HG02610 (cell line): ENCODE measurements around the gene EGFR.

ENCODE experiments used
- ATAC-seq: cut with Tn5 transposase; IDR thresholded peaks from one replicate; pipeline ENCODE4 v1.9.1; 2021; ENCODE audit warnings: mild to moderate bottlenecking, moderate library complexity; ENCODE audit not compliant: unreplicated experiment

Gene EGFR

GRCh38 chr7:55060636-55061022 is 41.8 kb downstream of the EGFR start:
- no peak for ATAC-seq

- ATAC-seq, result no peak
These were observed 43.1 kb downstream of the EGFR start for GRCh38 chr7:55061726-55062499.

GRCh38 chr7:55063061-55063460 is 44.2 kb downstream of the EGFR start:
- ATAC-seq, result no peak

- no peak for ATAC-seq
These were observed 44.8 kb downstream of the EGFR start for GRCh38 chr7:55063633-55064032.

DNA sequence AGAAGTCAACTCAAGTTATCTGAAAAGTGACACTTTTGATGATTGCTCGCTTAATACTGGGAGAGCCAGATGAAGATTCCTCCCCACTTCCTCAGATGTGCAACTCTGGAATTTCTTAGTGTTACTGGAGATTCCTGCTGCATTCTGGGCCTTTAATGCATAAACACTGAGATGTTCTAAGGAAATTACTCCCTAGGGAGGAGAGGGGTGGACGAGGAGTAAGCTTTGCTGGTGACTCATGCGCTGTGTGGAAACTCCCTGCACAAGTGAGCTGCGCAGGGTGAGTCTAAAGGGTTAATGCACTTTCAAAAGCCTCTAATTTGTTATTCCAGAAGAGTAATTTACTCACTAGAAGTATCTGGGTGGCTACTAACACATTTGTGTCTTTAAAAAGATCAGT is 46.3 kb downstream of the EGFR start:
- peak; percentile 77 for ATAC-seq

DNA sequence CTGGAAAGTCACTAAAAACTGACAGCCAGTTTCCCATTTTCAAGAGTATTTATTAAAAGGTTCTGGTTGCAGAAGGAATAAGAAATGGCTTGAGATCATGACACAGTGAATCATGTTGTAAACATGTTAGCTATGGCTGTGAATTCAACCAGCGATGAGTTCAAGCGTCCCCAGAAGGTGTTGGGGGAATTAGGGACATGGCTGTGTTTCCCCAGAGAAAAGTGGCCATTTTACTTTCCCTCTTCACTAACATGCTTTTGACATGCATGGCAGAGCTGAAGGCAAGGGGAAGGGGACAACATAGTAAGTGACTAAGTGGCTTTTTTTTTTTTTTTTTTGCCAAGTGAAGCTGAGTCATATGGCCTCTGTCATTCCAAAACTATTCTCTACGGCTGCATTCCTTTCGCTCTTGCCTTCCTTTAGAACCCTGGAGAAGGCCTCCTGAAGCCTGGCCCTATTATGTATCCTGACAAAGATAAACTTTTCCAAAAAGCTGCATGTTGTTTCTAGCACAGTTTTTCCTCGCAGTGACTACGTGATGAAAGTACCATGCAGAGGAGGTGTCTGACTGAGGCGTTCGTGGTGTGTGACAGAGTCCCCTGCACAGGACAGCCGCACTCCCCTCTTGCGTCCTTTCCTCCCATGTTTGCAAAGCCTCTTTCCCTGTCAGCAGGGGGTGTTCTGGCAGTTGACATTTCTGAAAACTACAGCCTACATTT is 46.9 kb downstream of the EGFR start:
- ATAC-seq, result peak; percentile 67

GRCh38 chr7:55066524-55066923 is 47.7 kb downstream of the EGFR start:
- ATAC-seq, result no peak

DNA sequence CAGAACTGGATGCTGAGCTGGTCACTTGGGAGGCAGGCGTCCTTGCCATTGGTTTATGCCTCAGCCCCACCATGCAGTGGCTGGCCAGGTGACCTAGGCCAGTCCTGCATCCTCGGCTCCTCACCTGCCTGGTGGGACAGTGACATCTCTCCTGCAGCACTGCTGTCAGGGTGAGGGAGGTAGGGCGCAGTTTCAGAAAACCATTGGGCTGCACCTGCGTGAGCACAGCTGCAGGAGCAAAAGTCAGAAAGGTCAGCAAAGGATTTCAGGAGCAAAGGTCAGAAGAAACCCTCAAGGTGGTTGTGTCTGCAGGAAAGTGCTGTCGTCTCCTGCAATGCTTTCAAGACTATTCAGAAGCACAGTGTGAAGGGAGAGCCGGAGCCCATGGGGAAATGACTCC is 48.1 kb downstream of the EGFR start:
- ATAC-seq, result no peak

DNA sequence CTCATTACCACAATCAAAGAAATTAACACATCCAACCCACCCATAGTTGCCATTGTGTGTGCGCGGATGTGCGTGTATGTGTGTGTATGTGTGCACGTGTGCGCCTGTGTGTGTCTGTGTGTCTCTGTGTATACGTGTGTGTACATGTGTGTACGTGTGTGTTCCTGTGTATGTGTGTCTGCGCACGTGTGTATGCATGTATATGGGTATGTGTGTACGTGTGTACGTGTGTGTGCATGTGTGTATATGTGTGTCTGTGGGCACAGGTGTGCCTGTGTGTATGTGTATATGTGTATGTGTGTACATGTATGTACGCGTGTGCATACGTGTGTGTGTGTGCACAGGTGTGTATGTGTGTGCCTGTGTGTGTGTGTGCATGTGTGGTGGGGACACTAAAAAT is 48.9 kb downstream of the EGFR start:
- ATAC-seq, result no peak

GRCh38 chr7:55069271-55069792 is 50.5 kb downstream of the EGFR start:
- no peak for ATAC-seq

DNA sequence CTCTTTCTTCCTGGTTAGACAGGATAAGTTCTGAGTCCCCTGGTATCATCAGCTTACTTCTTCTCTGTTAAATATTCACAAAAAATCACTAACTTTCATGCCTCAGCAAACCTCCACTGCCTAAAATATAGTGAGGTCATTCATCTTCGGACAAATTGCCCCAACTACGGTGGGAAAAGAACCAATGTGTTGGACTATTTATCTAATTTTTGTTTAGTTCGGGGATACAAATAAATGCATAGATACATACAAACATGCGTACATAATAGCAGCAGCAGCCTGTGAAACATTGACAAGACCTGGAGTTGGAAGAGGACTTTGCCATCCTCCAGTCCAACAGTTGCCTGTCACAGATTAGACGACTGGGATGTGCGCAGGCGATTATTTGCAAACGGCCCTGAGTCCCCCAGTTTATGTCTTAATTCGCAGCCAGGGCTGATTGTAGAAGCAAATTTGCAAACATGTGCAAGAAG is 51.5 kb downstream of the EGFR start:
- ATAC-seq, result no peak

DNA sequence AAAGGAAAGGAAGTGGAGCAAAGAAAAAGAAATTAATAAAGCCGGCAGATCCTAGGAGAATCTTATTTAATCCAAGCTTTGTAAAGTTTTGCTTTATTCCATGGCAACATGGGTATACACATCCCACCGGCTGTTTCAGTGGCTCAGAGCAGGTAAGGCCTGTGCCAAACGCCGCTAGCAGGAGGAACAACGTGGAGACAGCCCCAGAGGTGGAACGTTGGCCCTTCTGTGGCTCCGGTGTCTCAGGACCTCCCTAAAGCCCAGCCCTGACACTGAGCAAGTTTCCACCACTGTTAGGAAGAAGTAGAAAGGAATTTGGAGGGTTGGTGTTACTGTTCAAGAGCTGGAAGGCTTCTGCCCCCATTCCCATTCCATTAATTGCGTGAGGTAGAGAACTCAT is 52.0 kb downstream of the EGFR start:
- no peak for ATAC-seq

DNA sequence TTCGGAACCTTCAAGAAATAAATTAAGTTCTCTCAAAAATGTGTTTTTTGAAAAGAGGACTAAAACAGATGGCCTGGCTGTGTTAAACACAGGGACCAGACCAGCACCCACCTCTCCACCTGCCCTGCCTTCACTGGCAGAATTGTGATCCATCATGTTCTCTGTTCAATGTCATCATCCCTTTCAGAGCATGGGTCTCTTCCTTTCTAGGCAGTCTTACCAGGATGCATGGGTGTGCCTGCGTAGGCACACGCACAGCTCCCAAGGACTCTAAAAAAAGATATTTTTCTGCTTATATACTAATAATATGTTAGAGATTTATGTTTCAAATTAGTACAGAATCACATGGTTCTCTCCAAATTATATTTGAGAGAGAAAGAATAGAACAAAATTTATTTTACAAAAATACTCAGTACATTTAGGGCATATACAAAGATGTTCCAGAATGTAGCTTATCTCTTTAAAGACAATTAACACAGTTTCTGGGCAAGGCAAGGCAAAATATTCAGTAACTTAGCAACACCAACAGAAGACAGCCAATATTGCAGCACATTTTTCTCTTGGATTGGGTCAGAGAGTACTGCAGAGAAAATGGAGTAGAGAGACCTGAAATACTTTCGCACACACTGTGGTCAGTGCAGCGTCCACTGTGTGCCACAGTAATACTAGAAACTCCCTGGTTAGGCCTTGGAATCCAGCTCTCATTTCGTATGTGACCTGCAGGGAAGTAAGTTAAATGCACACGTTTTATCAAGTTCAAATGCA is 52.8 kb downstream of the EGFR start:
- ATAC-seq, result no peak

DNA sequence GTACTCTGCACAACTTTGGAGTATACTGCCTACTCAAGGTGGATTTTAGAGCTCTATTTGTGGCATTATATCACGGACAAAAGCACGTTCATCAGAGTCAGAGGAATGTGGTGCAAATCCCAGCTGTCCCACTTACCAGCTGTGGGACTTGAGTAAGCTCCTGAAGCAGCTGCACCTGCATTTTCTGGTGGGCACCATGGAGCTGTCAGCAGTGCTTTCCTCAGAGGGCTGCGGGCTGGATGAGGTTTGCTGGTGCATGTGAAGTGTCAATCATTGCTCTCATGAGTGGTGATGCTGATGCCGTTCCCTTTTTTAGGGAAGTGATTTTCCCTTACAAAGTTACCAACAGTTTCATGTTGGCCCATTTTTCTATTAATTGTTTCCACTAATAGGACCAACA is 53.4 kb downstream of the EGFR start:
- ATAC-seq, result no peak

- peak; percentile 74 for ATAC-seq
These were observed 54.3 kb downstream of the EGFR start for GRCh38 chr7:55073051-55073511.

DNA sequence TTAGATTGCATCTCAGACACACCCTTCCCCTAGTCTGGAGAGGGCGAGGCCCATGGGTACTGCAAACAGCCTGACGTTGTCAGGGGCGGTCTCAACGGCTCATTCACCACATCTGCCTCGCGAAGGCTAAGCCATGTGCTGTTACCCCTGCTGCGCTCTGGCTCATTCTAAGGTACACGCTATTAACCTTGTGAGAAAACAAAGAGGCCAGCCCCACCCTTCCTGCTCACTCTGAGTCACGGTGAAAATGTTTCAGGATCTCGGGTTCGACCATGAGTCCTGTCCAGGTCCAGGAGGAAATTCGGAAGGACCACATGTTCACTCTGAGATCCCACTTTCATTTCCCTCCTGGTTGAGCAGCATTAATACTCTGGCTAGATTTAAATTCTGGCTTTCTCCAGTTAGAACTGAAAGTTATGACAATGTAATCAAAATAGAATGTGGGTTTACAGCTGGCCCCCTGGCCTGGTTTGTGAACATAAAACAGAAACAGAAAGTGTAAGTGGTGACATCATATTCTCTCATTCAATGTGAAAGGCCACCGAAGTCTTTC is 55.2 kb downstream of the EGFR start:
- ATAC-seq, result peak; percentile 85

DNA sequence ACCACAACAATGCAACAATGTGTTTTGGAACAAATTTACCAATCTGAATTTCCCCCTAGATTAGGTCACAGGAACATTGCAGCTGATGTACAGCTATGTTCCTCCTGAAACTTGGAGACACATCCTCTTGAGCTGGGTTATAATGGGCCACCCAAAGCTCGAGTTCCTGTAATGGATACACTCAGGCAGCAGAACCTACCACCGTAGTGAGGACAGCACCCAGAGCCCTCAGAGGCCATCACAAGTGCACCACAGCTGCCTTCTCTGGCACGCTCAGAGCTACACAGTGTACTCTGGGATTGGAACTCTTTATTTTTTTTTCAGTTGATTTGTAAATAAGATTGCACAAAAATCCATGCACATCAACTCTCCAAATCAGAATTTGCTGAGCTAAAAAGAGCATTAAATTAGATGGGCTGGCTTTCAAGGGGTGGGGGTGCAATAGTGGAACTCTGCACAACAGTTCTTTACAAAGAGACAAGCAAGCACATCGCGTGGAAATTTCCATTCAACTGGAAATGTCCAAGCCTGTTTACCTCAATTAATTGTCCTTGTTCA is 56.7 kb downstream of the EGFR start:
- ATAC-seq, result no peak

DNA sequence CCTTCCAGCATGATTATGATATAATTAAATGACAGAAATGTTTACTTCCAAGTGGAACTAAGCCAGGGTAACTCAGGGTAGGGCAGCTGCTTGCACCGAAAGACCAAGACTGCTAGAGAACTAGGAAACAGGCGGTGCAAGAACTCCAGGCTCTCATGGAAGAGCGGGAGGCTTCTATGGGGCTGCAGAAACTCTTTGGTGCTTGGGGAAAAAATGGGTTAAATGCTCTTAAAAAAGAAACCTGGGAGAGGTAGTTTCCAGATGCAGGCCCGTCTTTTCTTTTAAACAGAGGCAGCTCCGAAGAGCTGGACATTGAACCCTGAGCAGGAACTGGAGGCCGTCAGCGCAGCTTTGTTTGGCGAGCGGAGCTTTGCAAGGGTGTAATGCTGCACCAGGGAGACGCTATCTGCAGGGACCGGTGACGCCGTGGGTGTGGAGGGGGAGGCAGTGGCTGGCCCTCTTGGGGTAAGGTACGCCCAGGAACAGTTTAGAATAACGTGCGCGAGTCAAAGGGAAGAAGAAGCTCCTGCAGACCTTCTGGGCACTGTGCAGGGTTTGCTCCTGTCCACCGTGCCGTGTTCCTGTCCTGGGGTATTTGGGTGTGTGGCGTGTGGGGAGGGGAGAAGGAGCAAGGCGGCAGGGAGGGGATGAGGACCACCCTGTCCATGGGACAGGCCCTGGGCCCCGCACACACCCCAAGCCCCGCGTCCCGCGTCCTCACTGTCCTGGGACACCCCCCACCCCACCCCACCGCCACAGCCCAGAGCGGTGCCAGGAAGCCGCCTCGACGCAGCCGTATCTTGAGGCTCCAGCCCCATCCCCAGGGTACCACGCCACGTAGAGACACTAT is 59.0 kb downstream of the EGFR start:
- ATAC-seq, result no peak

GRCh38 chr7:55078465-55079372 is 59.9 kb downstream of the EGFR start:
- ATAC-seq, result no peak
